HUES6 (cell line): ENCODE results near the gene SPTLC3.
"Not testable (repeated sequence)": the region's sequence is repeated elsewhere in the genome, so short reads cannot be mapped to it uniquely, and the experiment has no call there.

Source experiments
- H3K27ac ChIP-seq: 2 replicates; pipeline ENCODE4 v1.7.0; 2013; ENCODE audit warnings: low read depth, mild to moderate bottlenecking, low read length, inconsistent platforms
- H3K27me3 ChIP-seq: 2 replicates; pipeline ENCODE4 v1.6.1; 2013; ENCODE audit warnings: low read length; ENCODE audit not compliant: control insufficient read depth, insufficient read depth
- H3K36me3 ChIP-seq: 2 replicates; pipeline ENCODE4 v1.6.1; 2013; ENCODE audit warnings: low read length; ENCODE audit not compliant: control insufficient read depth, insufficient read depth
- H3K4me1 ChIP-seq: 2 replicates; pipeline ENCODE4 v1.6.1; 2013; ENCODE audit warnings: low read length; ENCODE audit not compliant: control insufficient read depth, insufficient read depth
- H3K4me3 ChIP-seq: 2 replicates; pipeline ENCODE4 v1.5.1; 2013; ENCODE audit warnings: low read depth, low read length
- H3K9ac ChIP-seq: one replicate; pipeline ENCODE4 v1.6.1; 2013; ENCODE audit warnings: mild to moderate bottlenecking, low read length
- H3K9me3 ChIP-seq: 2 replicates; pipeline ENCODE4 v1.6.1; 2013; ENCODE audit warnings: low read depth, low read length; ENCODE audit not compliant: control insufficient read depth, insufficient read depth

SPTLC3 gene

GRCh38 chr20:12970372-12970821, 38.4 kb upstream of the SPTLC3 start:
- Histone ChIP-seq H3K27me3 (no peaks in the 10 kb centered on the region), H3K4me1 (no peaks in the 10 kb centered on the region; the same call in 1 of the 2 replicates), H3K4me3 (no peak overlapping the region), H3K27ac (no peak overlapping the region), H3K36me3 (no peaks in the 10 kb centered on the region), H3K9me3 (no peaks in the 10 kb centered on the region; the same call in 1 of the 2 replicates), H3K9ac (no peak overlapping the region)

GRCh38 chr20:12975833-12976608, 32.8 kb upstream of the SPTLC3 start:
- peaks cover 11% of the 10 kb centered on the region for H3K4me1 ChIP-seq
- no peak overlapping the region for H3K9ac ChIP-seq

GRCh38 chr20:12976720-12977309, 32.0 kb upstream of the SPTLC3 start:
- Histone ChIP-seq H3K27ac (no peak overlapping the region), H3K4me3 (no peak overlapping the region), H3K36me3 (no peaks in the 10 kb centered on the region), H3K9me3 (no peaks in the 10 kb centered on the region), H3K9ac (no peak overlapping the region), H3K27me3 (no peaks in the 10 kb centered on the region), H3K4me1 (peaks cover 11% of the 10 kb centered on the region)

More at GRCh38 chr20:12975833-12976608, 32.8 kb upstream of the SPTLC3 start:
- no peaks in the 10 kb centered on the region for H3K9me3 ChIP-seq
- H3K4me3 ChIP-seq, result no peak overlapping the region
- H3K27me3 ChIP-seq, result no peaks in the 10 kb centered on the region
- H3K36me3 ChIP-seq, result no peaks in the 10 kb centered on the region
- H3K27ac ChIP-seq, result no peak overlapping the region

GRCh38 chr20:12977328-12978125, 31.2 kb upstream of the SPTLC3 start:
- Histone ChIP-seq H3K4me3 (no peak overlapping the region), H3K36me3 (no peaks in the 10 kb centered on the region), H3K9me3 (no peaks in the 10 kb centered on the region), H3K27me3 (no peaks in the 10 kb centered on the region), H3K9ac (no peak overlapping the region), H3K4me1 (peaks cover 11% of the 10 kb centered on the region), H3K27ac (no peak overlapping the region)

GRCh38 chr20:12978126-12978394, 30.7 kb upstream of the SPTLC3 start:
- H3K4me1 ChIP-seq, result peaks cover 11% of the 10 kb centered on the region
- H3K27ac ChIP-seq, result no peak overlapping the region
- no peak overlapping the region for H3K4me3 ChIP-seq
- H3K9ac ChIP-seq, result no peak overlapping the region
- no peaks in the 10 kb centered on the region for H3K9me3 ChIP-seq
- H3K27me3 ChIP-seq, result no peaks in the 10 kb centered on the region
- no peaks in the 10 kb centered on the region for H3K36me3 ChIP-seq

- Histone ChIP-seq H3K36me3 (no peaks in the 10 kb centered on the region), H3K9me3 (no peaks in the 10 kb centered on the region), H3K27me3 (no peaks in the 10 kb centered on the region), H3K4me1 (peaks cover 11% of the 10 kb centered on the region), H3K27ac (no peak overlapping the region), H3K9ac (no peak overlapping the region), H3K4me3 (no peak overlapping the region)
Measured at GRCh38 chr20:12978613-12979495, 29.9 kb upstream of the SPTLC3 start.

GRCh38 chr20:12979713-12980112, 29.1 kb upstream of the SPTLC3 start:
- H3K4me3 ChIP-seq, result not testable (repeated sequence)
- H3K4me1 ChIP-seq, result peaks cover 11% of the 10 kb centered on the region

GRCh38 chr20:12982098-12982497, 26.7 kb upstream of the SPTLC3 start:
- Histone ChIP-seq H3K27ac (no peak overlapping the region), H3K9me3 (no peaks in the 10 kb centered on the region), H3K36me3 (no peaks in the 10 kb centered on the region), H3K9ac (no peak overlapping the region), H3K27me3 (no peaks in the 10 kb centered on the region), H3K4me3 (no peak overlapping the region), H3K4me1 (peaks cover 2% of the 10 kb centered on the region; the same call in 1 of the 2 replicates)

More at GRCh38 chr20:12979713-12980112, 29.1 kb upstream of the SPTLC3 start:
- H3K9me3 ChIP-seq, H3K27ac ChIP-seq, H3K27me3 ChIP-seq, H3K36me3 ChIP-seq, H3K9ac ChIP-seq: not testable (repeated sequence)

- H3K27ac ChIP-seq, result no peak overlapping the region; the same call in 1 of the 2 replicates
- H3K27me3 ChIP-seq, result no peaks in the 10 kb centered on the region
- H3K9ac ChIP-seq, result no peak overlapping the region
- H3K4me3 ChIP-seq, result no peak overlapping the region
- H3K9me3 ChIP-seq, result no peaks in the 10 kb centered on the region
- no peaks in the 10 kb centered on the region for H3K36me3 ChIP-seq
- no peaks in the 10 kb centered on the region for H3K4me1 ChIP-seq
Measured at GRCh38 chr20:12984069-12984765, 24.6 kb upstream of the SPTLC3 start.

GRCh38 chr20:12984863-12985262, 23.9 kb upstream of the SPTLC3 start:
- Histone ChIP-seq H3K27ac (no peak overlapping the region; the same call in 1 of the 2 replicates), H3K4me1 (peaks cover 3% of the 10 kb centered on the region; the same call in 1 of the 2 replicates), H3K4me3 (no peak overlapping the region), H3K27me3 (no peaks in the 10 kb centered on the region), H3K36me3 (no peaks in the 10 kb centered on the region), H3K9me3 (no peaks in the 10 kb centered on the region), H3K9ac (no peak overlapping the region)
